HCT116 (cell line): ENCODE results near the gene TOPBP1. TPM values are rescaled to one million over a fixed set of nuclear protein-coding genes. Genes with fewer than 3 reads are reported as not detected.

Experiments
- ATAC-seq: fragments of 200-7000 bp; cut with Tn5 transposase; 2 replicates; pipeline ENCODE4 v1.9.1; 2020; ENCODE audit warnings: mild to moderate bottlenecking, moderate library complexity
- BruUV-seq: library from RNA; stranded (reverse); fragments of 400-500 nt; replicated peaks from 2 replicates; lab custom pipeline; 2021; lab: Mats Ljungman, UMichigan
- CTCF ChIA-PET: fragments of 300-600 bp; sonication (Branson Sonifier 250); formaldehyde crosslinking; loops from one replicate; lab custom pipeline; 2021; ENCODE audit warnings: antibody characterized with exemption; lab: Charles Lee
- POLR2A ChIA-PET: fragments of 300-600, 350-600 bp; sonication (Branson Sonifier 250); formaldehyde crosslinking; loops from one replicate; lab custom pipeline; 2021; ENCODE audit warnings: antibody characterized with exemption; lab: Charles Lee
- RAD21 ChIA-PET, 2 experiments: fragments of 300-600 bp; sonication (Branson Sonifier 250); formaldehyde crosslinking; loops; one replicate each; lab custom pipeline; 2023; ENCODE audit warnings: low total read pairs in 2 of 2; ENCODE audit not compliant: uncharacterized antibody in 2 of 2, unreplicated experiment in 2 of 2, low non-redundant PET in 1 of 2; lab: Charles Lee
- DNase-seq: peaks from one replicate; pipeline ENCODE4 v3.0.0-alpha.2; 2010; ENCODE audit warnings: low read depth, low spot score
- H2AFZ ChIP-seq: fragments of 200-600 bp; shearing (Covaris generic), sonication (generic); 2 replicates; pipeline ENCODE4 v1.6.1; 2017; ENCODE audit warnings: low read depth, mixed run types, mixed read lengths, antibody characterized with exemption, low read length; ENCODE audit not compliant: poor library complexity, severe bottlenecking
- H3K27ac ChIP-seq: 2 replicates; pipeline ENCODE4 v1.5.1; 2012; ENCODE audit warnings: low read depth, low read length
- H3K27me3 ChIP-seq: fragments of 200-600 bp; sonication (generic); 2 replicates; pipeline ENCODE4 v1.6.1; 2016; ENCODE audit warnings: mixed run types, low read length, mixed read lengths; ENCODE audit not compliant: insufficient read depth
- H3K36me3 ChIP-seq, 2 experiments: fragments of 200-500 bp in 1 of 2; fragments of 200-600 bp in 1 of 2; sonication (Bioruptor generic) in 1 of 2; sonication (generic) in 1 of 2; 2 replicates each; pipeline versions ENCODE4 v1.5.1 to v1.6.1; 2014 to 2016; ENCODE audit warnings: low read length in 2 of 2, inconsistent platforms in 1 of 2, mixed read lengths in 1 of 2, mixed run types in 1 of 2; ENCODE audit not compliant: insufficient read depth in 2 of 2, control insufficient read depth in 1 of 2
- H3K4me1 ChIP-seq, 2 experiments: fragments of 200-600 bp in 1 of 2; sonication (generic) in 1 of 2; 2 replicates each; pipeline versions ENCODE4 v1.5.1 to v1.6.1; 2012 to 2017; ENCODE audit warnings: low read length in 2 of 2, inconsistent platforms in 1 of 2, mild to moderate bottlenecking in 1 of 2, mixed read lengths in 1 of 2, mixed run types in 1 of 2, moderate library complexity in 1 of 2; ENCODE audit not compliant: insufficient read depth in 2 of 2, control insufficient read depth in 1 of 2
- H3K4me2 ChIP-seq: fragments of 200-600 bp; sonication (generic); 2 replicates; pipeline ENCODE4 v1.6.1; 2017; ENCODE audit warnings: mixed run types, low read length, mixed read lengths
- H3K4me3 ChIP-seq, 2 experiments: fragments of 200-600 bp in 1 of 2; sonication (generic) in 1 of 2; replicated peaks in 1 of 2; 2 replicates each; pipeline ENCODE4 v1.5.1; 2011 to 2016; ENCODE audit warnings: low read length in 2 of 2, control low read depth in 1 of 2, low read depth in 1 of 2, mild to moderate bottlenecking in 1 of 2, mixed read lengths in 1 of 2, mixed run types in 1 of 2
- H3K79me2 ChIP-seq: fragments of 200-600 bp; sonication (generic); 2 replicates; pipeline ENCODE4 v1.6.1; 2017; ENCODE audit warnings: mild to moderate bottlenecking, mixed run types, low read length, moderate library complexity, mixed read lengths; ENCODE audit not compliant: insufficient read depth
- H3K9ac ChIP-seq: fragments of 200-600 bp; sonication (generic); 2 replicates; pipeline ENCODE4 v1.6.1; 2016; ENCODE audit warnings: low read length, mixed read lengths
- H3K9me2 ChIP-seq: fragments of 200-600 bp; sonication (generic), shearing (Covaris generic); 2 replicates; pipeline ENCODE4 v1.6.1; 2017; ENCODE audit warnings: mixed run types, mild to moderate bottlenecking, moderate library complexity; ENCODE audit not compliant: insufficient read depth
- H3K9me3 ChIP-seq, 2 experiments: fragments of 200-500 bp in 1 of 2; fragments of 200-600 bp in 1 of 2; sonication (Bioruptor generic) in 1 of 2; sonication (generic) in 1 of 2; 2 replicates each; pipeline ENCODE4 v1.6.1; 2014 to 2017; ENCODE audit warnings: low read length in 2 of 2, mixed read lengths in 2 of 2, inconsistent platforms in 1 of 2, low read depth in 1 of 2, mild to moderate bottlenecking in 1 of 2, mixed run types in 1 of 2, moderate library complexity in 1 of 2; ENCODE audit not compliant: control insufficient read depth in 1 of 2, insufficient read depth in 1 of 2
- H4K20me1 ChIP-seq: fragments of 200-600 bp; sonication (generic), shearing (Covaris generic); 2 replicates; pipeline ENCODE4 v1.6.1; 2017; ENCODE audit warnings: mixed run types, mild to moderate bottlenecking, moderate library complexity; ENCODE audit not compliant: insufficient read depth
- CBX3 ChIP-seq: IDR thresholded peaks from 2 replicates; pipeline ENCODE4 v1.6.1; 2012; ENCODE audit warnings: low read depth
- CEBPB ChIP-seq: IDR thresholded peaks from 2 replicates; pipeline ENCODE4 v1.6.1; 2012; ENCODE audit warnings: low read depth
- EGR1 ChIP-seq: IDR thresholded peaks from 2 replicates; pipeline ENCODE4 v1.6.1; 2012; ENCODE audit warnings: low read depth
- ELF1 ChIP-seq: IDR thresholded peaks from 2 replicates; pipeline ENCODE4 v1.6.1; 2012; ENCODE audit warnings: low read depth, borderline replicate concordance
- EZH2phosphoT487 ChIP-seq: fragments of 200-600 bp; IDR thresholded peaks from 2 replicates; pipeline ENCODE4 v1.6.1; 2018; ENCODE audit warnings: antibody characterized with exemption, borderline replicate concordance
- RAD21 ChIP-seq: IDR thresholded peaks from 2 replicates; pipeline ENCODE4 v1.6.1; 2012; ENCODE audit warnings: low read depth, mild to moderate bottlenecking
- SRF ChIP-seq: IDR thresholded peaks from 2 replicates; pipeline ENCODE4 v1.6.1; 2012; ENCODE audit warnings: low read depth
- YY1 ChIP-seq: IDR thresholded peaks from 2 replicates; pipeline ENCODE4 v1.6.1; 2011; ENCODE audit warnings: low read length, low read depth, moderate library complexity, mild to moderate bottlenecking; ENCODE audit not compliant: insufficient replicate concordance; ENCODE audit errors: extremely low read depth
- ZFX ChIP-seq: fragments of 450-650 bp; IDR thresholded peaks from 2 replicates; pipeline ENCODE4 v1.6.1; 2017
- ZNF274 ChIP-seq: fragments of 200-500 bp; sonication (Bioruptor generic); IDR thresholded peaks from 2 replicates; pipeline ENCODE4 v1.6.1; 2014; ENCODE audit warnings: mild to moderate bottlenecking, low read depth, low read length, inconsistent platforms
- intact Hi-C: fragments of 100-400 bp; cut with micrococcal nuclease; formaldehyde crosslinking; loops from 2 replicates; pipeline ENCODE4 v1.10.0; 2022
- total RNA-seq: library from RNA; stranded (reverse); gene quantifications from one replicate; pipeline ENCODE4 v1.2.1, GENCODE V29; 2021; ENCODE audit not compliant: unreplicated experiment
- TF ChIP-seq, protein P1 (sequence below): IDR thresholded peaks from 2 replicates; pipeline ENCODE4 v1.6.1; 2011; ENCODE audit warnings: mild to moderate bottlenecking, low read length, moderate library complexity; ENCODE audit not compliant: insufficient replicate concordance; ENCODE audit errors: extremely low read depth
- TF ChIP-seq, protein P2 (sequence below): IDR thresholded peaks from 2 replicates; pipeline ENCODE4 v1.6.1; 2012; ENCODE audit warnings: low read depth
- TF ChIP-seq, protein P3 (sequence below): IDR thresholded peaks from 2 replicates; pipeline ENCODE4 v1.6.1; 2012

Gene TOPBP1
- total RNA-seq, 1 experiment from 2014 or later: 42.2 TPM

DNA sequence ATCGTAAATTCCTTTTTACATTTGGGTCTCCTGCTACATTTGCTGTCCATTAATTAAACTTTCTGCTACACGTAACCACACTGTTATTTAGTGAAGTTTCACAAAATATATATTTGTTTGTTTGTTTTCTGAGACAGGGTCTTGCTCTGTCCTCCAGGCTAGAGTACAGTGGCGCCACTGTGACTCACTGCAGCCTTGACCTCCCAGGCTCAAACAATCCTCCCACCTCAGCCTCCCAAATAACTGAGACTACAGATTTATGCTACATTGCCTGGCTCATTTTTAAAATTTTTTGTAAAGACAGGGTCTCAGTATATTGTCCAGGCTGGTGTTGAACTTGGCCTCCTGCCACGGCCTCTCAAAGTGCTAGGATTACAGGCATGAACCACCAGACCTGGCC is 20.5 kb downstream of the TOPBP1 start:
- peaks cover 0 to 4% of the 10 kb centered on the region in 2 experiments; a peak in 1 of 4 replicates for H3K4me1 ChIP-seq
- no peak overlapping the region for H3K9ac ChIP-seq
- H3K79me2 ChIP-seq: peaks cover 22% of the 10 kb centered on the region
- ChIA-PET CTCF (no interaction called here), POLR2A (no interaction called here), RAD21 (no interaction called here)
- DNase-seq (no peak), ATAC-seq (no peak)
- H3K27ac ChIP-seq: no peak overlapping the region
- H3K9me2 ChIP-seq: no peaks in the 10 kb centered on the region
- H3K27me3 ChIP-seq: no peaks in the 10 kb centered on the region
- no peak for TF ChIP-seq EGR1
- TF ChIP-seq YY1: no peak
- no peak for TF ChIP-seq ELF1
- TF ChIP-seq EZH2phosphoT487: no peak
- TF ChIP-seq, protein P1, sequence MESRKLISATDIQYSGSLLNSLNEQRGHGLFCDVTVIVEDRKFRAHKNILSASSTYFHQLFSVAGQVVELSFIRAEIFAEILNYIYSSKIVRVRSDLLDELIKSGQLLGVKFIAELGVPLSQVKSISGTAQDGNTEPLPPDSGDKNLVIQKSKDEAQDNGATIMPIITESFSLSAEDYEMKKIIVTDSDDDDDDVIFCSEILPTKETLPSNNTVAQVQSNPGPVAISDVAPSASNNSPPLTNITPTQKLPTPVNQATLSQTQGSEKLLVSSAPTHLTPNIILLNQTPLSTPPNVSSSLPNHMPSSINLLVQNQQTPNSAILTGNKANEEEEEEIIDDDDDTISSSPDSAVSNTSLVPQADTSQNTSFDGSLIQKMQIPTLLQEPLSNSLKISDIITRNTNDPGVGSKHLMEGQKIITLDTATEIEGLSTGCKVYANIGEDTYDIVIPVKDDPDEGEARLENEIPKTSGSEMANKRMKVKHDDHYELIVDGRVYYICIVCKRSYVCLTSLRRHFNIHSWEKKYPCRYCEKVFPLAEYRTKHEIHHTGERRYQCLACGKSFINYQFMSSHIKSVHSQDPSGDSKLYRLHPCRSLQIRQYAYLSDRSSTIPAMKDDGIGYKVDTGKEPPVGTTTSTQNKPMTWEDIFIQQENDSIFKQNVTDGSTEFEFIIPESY: no peak
- no peak for TF ChIP-seq CBX3
- H3K9me3 ChIP-seq: no peaks in the 10 kb centered on the region
- intact Hi-C loops: no loop called here
- peaks cover 21 to 56% of the 10 kb centered on the region in 2 experiments for H3K36me3 ChIP-seq
- H3K4me3 ChIP-seq: no peak overlapping the region
- H4K20me1 ChIP-seq: peaks cover 6% of the 10 kb centered on the region; the same call in 1 of the 2 replicates
- no peak overlapping the region for H2AFZ ChIP-seq
- H3K4me2 ChIP-seq: no peak overlapping the region
- no TSS peak for BruUV-seq

DNA sequence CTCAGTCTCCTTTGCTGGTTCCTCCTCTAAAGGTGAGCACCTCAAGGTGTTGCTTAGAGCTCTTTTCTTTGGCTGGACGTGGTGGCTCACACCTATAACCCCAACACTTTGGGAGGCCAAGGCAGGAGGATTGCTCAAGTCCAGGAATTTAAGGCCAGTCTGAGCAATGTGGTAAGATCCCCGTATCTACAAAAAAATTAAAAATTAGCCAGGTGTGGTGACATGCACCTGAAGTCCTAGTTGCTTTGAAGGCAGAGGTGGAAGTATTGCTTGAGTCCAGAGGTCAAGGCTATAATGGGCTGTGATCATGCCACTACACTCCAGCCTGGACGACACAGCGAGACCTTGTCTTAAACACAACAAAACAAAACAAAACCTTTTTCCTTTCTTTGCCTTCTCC is 28.3 kb downstream of the TOPBP1 start:
- ChIA-PET CTCF (no interaction called here), RAD21 (no interaction called here), POLR2A (no interaction called here)
- Histone ChIP-seq H4K20me1 (no peaks in the 10 kb centered on the region), H3K27me3 (no peaks in the 10 kb centered on the region), H3K79me2 (peaks cover 42% of the 10 kb centered on the region), H3K27ac (no peak overlapping the region), H3K9me3 (no peaks in the 10 kb centered on the region), H3K4me3 (no peak overlapping the region), H3K36me3 (peaks cover 10 to 49% of the 10 kb centered on the region in 2 experiments), H3K4me1 (peaks cover 0 to 17% of the 10 kb centered on the region in 2 experiments; a peak in 2 of 4 replicates), H3K4me2 (no peak overlapping the region), H2AFZ (no peak overlapping the region), H3K9me2 (no peaks in the 10 kb centered on the region), H3K9ac (no peak overlapping the region)
- ATAC-seq: no peak
- DNase-seq: no peak
- BruUV-seq: no TSS peak
- intact Hi-C loops: no loop called here
- TF ChIP-seq, protein P2, sequence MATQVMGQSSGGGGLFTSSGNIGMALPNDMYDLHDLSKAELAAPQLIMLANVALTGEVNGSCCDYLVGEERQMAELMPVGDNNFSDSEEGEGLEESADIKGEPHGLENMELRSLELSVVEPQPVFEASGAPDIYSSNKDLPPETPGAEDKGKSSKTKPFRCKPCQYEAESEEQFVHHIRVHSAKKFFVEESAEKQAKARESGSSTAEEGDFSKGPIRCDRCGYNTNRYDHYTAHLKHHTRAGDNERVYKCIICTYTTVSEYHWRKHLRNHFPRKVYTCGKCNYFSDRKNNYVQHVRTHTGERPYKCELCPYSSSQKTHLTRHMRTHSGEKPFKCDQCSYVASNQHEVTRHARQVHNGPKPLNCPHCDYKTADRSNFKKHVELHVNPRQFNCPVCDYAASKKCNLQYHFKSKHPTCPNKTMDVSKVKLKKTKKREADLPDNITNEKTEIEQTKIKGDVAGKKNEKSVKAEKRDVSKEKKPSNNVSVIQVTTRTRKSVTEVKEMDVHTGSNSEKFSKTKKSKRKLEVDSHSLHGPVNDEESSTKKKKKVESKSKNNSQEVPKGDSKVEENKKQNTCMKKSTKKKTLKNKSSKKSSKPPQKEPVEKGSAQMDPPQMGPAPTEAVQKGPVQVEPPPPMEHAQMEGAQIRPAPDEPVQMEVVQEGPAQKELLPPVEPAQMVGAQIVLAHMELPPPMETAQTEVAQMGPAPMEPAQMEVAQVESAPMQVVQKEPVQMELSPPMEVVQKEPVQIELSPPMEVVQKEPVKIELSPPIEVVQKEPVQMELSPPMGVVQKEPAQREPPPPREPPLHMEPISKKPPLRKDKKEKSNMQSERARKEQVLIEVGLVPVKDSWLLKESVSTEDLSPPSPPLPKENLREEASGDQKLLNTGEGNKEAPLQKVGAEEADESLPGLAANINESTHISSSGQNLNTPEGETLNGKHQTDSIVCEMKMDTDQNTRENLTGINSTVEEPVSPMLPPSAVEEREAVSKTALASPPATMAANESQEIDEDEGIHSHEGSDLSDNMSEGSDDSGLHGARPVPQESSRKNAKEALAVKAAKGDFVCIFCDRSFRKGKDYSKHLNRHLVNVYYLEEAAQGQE: no peak
- TF ChIP-seq SRF (no peak), CEBPB (no peak), ELF1 (no peak), ZNF274 (no peak), ZFX (no peak), EGR1 (no peak), RAD21 (no peak), YY1 (no peak)
- TF ChIP-seq, protein P3, sequence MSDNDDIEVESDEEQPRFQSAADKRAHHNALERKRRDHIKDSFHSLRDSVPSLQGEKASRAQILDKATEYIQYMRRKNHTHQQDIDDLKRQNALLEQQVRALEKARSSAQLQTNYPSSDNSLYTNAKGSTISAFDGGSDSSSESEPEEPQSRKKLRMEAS: no peak
- TF ChIP-seq, protein P1: no peak
